HEK293T (cell line): ENCODE data around the gene GOLGA6D.
"Not testable (repeated sequence)": the region's sequence is repeated elsewhere in the genome, so short reads cannot be mapped to it uniquely, and the experiment has no call there.

Source experiments
- ARNT ChIP-seq: fragments of 450-650 bp; IDR thresholded peaks from 2 replicates; pipeline ENCODE4 v1.6.1; 2017; ENCODE audit warnings: mild to moderate bottlenecking
- FOXK2 ChIP-seq: fragments of 450-650 bp; IDR thresholded peaks from 2 replicates; pipeline ENCODE4 v1.6.1; 2016; ENCODE audit warnings: mild to moderate bottlenecking
- FOXM1 ChIP-seq: fragments of 450-650 bp; IDR thresholded peaks from 2 replicates; pipeline ENCODE4 v1.6.1; 2017; ENCODE audit warnings: mild to moderate bottlenecking, borderline replicate concordance
- L3MBTL2 ChIP-seq: fragments of 450-650 bp; conservative IDR thresholded peaks from 2 replicates; pipeline ENCODE4 v1.6.1; 2016; ENCODE audit warnings: mild to moderate bottlenecking
- SP1 ChIP-seq: fragments of 450-650 bp; IDR thresholded peaks from 2 replicates; pipeline ENCODE4 v1.6.1; 2017

DNA sequence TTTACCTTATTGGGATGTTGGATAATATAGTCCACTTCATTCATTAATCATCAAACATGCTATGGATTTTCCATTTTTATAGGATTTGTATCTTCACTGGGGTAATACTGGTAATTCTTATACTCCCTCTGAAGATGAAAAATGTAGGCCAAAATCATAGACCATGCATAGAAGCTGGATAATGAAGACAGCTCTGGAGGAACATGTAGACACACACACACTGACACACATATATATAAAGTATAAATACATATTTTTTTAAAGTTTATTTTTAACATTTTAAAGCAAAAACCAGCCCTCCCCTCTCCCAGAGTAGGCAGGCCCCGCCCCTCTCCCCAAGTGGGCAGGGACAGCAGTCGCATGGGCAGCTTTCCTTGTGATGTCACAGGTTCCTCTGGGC, 24.6 kb upstream of the GOLGA6D start, which contains the start of gene GOLGA6C:
- TF ChIP-seq SP1, FOXM1, L3MBTL2, ARNT, FOXK2: not testable (repeated sequence)
